Measurements from ENCODE around the gene DCX.

- TF ChIP-seq TOE1 (IDR thresholded peaks at IDR 0.05; ENCODE audit: borderline replicate concordance) (no peak), TOE1 (CRISPR knock-in tag; IDR thresholded peaks at IDR 0.05; ENCODE audit: borderline replicate concordance, low read depth) (no peak), POLR2AphosphoS5 (IDR thresholded peaks at IDR 0.05; ENCODE audit: control insufficient read depth, insufficient read depth, low read depth, low read length) (no peak), ETS2 (tag; IDR thresholded peaks at IDR 0.05; ENCODE audit: borderline replicate concordance, poor library complexity, severe bottlenecking) (no peak), RFX5 (IDR thresholded peaks at IDR 0.05; ENCODE audit: low read depth, low read length) (no peak), MAFF (IDR thresholded peaks at IDR 0.05; ENCODE audit: low read length) (no peak)
Observed at GRCh38 chrX:111411983-111412382, at the start of gene DCX.

Measured in K562 (cell line).